HAP-1 (cell line): Measurements from ENCODE around the gene PRRG2.
A peak's percentile ranks its signal among the peaks of the same experiment; 100 is the strongest.

Experiments used
- DNase-seq, 2 experiments: peaks; one replicate each; pipeline ENCODE4 v3.0.0-alpha.2; 2016 to 2020; ENCODE audit warnings: low spot score in 2 of 2
- H3K27me3 ChIP-seq: fragments of 250-450 bp; sonication (Bioruptor Pico); 2 replicates; pipeline ENCODE4 v1.5.1; 2020; ENCODE audit warnings: low read depth, mild to moderate bottlenecking, moderate library complexity
- H3K36me3 ChIP-seq: fragments of 250-450 bp; sonication (Bioruptor Pico); replicated peaks from 2 replicates; pipeline ENCODE4 v1.5.1; 2020; ENCODE audit warnings: mild to moderate bottlenecking
- H3K4me1 ChIP-seq: fragments of 250-450 bp; sonication (Bioruptor Pico); 2 replicates; pipeline ENCODE4 v1.5.1; 2020; ENCODE audit warnings: mild to moderate bottlenecking
- H3K4me3 ChIP-seq: fragments of 250-450 bp; sonication (Bioruptor Pico); 2 replicates; pipeline ENCODE4 v1.5.1; 2020; ENCODE audit warnings: mild to moderate bottlenecking, moderate library complexity
- H3K9me3 ChIP-seq: fragments of 250-450 bp; sonication (Bioruptor Pico); 2 replicates; pipeline ENCODE4 v1.5.1; 2020; ENCODE audit warnings: mild to moderate bottlenecking, moderate library complexity
- in situ Hi-C: fragments of 300-500 bp; cut with MboI; formaldehyde crosslinking; loops from 3 replicates; pipeline ENCODE4 v1.14.3; 2020; ENCODE audit warnings: low sequenced_read_pairs, inconsistent platforms, mixed read lengths

Gene PRRG2

DNA sequence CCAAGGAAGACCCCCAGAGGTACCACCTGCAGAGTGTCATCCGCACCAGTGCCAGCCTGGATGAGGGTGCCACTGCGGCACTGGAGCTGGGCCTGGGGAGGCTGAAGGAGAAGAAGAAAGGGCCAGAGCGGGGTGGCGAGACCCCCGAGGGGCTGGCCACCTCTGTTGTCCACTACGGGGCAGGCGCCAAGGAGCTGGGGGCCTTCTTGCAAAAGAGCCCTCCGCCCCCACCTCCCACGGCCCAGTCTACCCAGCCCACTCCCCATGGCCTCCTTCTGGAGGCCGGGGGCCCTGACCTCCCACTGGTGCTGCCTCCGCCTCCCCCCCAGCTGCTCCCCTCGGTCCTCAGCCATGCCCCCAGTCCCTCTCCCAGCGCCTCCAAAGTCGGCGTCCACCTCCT is 15.3 kb downstream of the PRRG2 start:
- H3K4me3 ChIP-seq, result no peak overlapping the region
- no peak for DNase-seq
- no peaks in the 10 kb centered on the region for H3K27me3 ChIP-seq
- H3K9me3 ChIP-seq, result no peaks in the 10 kb centered on the region
- in situ Hi-C loops, result loop anchor here (10.0 kb wide), 1 partner anchor 78 kb away; the partner anchor contains the start of gene PRMT1
- H3K4me1 ChIP-seq, result no peaks in the 10 kb centered on the region
- H3K36me3 ChIP-seq, result peaks cover 62% of the 10 kb centered on the region

DNA sequence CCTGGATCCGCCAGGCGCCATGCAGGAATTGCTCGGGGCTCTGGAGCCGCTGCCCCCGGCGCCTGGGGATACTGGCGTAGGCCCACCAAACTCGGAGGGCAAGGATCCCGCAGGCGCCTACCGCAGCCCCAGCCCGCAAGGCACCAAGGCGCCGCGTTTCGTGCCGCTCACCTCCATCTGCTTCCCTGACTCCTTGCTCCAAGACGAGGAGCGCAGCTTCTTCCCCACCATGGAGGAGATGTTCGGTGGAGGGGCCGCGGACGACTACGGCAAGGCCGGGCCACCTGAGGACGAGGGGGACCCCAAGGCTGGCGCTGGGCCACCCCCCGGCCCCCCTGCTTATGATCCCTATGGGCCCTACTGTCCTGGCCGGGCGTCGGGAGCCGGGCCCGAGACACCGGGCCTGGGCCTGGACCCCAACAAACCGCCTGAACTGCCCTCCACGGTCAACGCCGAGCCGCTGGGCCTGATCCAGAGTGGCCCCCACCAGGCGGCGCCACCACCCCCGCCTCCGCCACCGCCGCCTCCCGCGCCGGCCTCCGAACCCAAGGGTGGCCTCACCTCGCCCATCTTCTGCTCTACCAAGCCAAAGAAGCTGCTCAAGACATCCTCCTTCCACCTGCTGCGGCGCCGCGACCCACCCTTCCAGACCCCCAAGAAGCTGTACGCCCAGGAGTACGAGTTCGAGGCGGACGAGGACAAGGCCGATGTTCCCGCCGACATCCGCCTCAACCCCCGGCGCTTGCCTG is 16.0 kb downstream of the PRRG2 start:
- no peaks in the 10 kb centered on the region for H3K27me3 ChIP-seq
- DNase-seq, result no peak
- H3K9me3 ChIP-seq, result no peaks in the 10 kb centered on the region
- H3K4me1 ChIP-seq, result no peaks in the 10 kb centered on the region
- in situ Hi-C loops, result loop anchor here (10.0 kb wide), 1 partner anchor 78 kb away; the partner anchor contains the start of gene PRMT1
- no peak overlapping the region for H3K4me3 ChIP-seq
- peaks cover 68% of the 10 kb centered on the region for H3K36me3 ChIP-seq

GRCh38 chr19:49597703-49597974 is 16.5 kb downstream of the PRRG2 start:
- Histone ChIP-seq H3K4me3 (no peak overlapping the region), H3K27me3 (no peaks in the 10 kb centered on the region), H3K9me3 (no peaks in the 10 kb centered on the region), H3K36me3 (peaks cover 73% of the 10 kb centered on the region), H3K4me1 (no peaks in the 10 kb centered on the region)
- in situ Hi-C loops, result loop anchor here (10.0 kb wide), 1 partner anchor 77 kb away; the partner anchor contains the start of gene PRMT1
- no peak for DNase-seq

DNA sequence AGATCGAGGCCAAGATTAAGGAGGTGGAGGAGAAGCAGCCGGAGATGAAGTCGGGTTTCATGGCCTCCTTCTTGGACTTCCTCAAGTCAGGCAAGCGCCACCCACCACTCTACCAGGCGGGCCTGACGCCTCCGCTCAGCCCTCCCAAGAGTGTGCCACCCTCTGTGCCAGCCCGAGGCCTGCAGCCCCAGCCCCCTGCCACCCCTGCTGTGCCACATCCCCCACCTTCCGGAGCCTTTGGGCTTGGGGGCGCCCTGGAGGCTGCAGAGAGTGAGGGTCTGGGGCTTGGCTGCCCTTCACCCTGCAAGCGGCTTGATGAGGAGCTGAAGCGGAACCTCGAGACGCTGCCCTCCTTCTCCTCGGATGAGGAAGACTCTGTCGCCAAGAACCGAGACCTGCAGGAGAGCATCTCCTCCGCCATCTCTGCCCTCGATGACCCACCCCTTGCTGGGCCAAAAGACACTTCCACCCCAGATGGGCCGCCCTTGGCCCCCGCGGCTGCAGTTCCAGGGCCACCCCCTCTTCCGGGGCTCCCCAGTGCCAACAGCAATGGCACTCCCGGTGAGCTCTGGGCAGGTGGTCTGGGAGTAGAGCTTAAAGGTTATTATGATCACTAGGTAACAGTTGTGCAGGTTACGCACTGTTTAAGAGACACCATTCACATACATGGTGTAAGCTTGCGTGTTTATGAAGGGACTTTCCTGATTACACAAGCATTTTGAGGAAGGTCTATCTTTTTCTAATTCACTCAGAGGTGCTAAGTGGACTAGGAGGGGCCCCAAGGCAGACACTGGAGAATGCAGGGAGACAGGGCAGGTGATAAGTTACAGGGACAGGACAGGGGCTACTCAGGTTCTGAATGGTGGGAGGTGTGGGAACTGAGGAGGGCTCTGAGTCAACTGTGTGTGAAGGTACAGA is 18.5 kb downstream of the PRRG2 start:
- H3K36me3 ChIP-seq, result peaks cover 82% of the 10 kb centered on the region
- no peaks in the 10 kb centered on the region for H3K27me3 ChIP-seq
- no peak overlapping the region for H3K4me3 ChIP-seq
- in situ Hi-C loops, result loop anchor here (10.0 kb wide), 1 partner anchor 75 kb away; the partner anchor contains the start of gene PRMT1
- no peaks in the 10 kb centered on the region for H3K9me3 ChIP-seq
- DNase-seq, result no peak
- H3K4me1 ChIP-seq, result no peaks in the 10 kb centered on the region

DNA sequence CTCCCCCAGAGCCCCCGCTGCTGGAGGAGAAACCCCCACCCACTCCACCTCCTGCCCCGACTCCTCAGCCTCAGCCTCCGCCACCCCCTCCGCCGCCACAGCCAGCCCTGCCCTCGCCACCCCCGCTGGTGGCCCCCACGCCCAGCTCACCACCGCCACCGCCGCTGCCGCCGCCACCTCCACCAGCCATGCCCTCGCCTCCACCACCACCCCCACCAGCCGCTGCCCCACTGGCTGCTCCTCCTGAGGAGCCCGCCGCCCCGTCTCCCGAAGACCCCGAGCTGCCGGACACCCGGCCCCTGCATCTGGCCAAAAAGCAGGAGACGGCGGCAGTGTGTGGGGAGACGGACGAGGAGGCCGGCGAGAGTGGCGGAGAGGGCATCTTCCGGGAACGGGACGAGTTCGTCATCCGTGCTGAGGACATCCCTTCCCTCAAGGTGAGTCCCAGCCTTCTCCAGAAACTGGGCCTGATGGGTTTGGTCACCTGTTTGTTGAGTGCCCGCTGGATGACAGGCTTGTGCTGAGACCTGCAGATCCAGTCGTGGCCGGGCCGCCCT is 20.4 kb downstream of the PRRG2 start:
- Histone ChIP-seq H3K36me3 (peaks cover 80% of the 10 kb centered on the region), H3K27me3 (no peaks in the 10 kb centered on the region), H3K4me3 (no peak overlapping the region), H3K4me1 (no peaks in the 10 kb centered on the region), H3K9me3 (no peaks in the 10 kb centered on the region)
- DNase-seq, result no peak
- in situ Hi-C loops, result no loop called here

GRCh38 chr19:49602806-49603205 is 21.7 kb downstream of the PRRG2 start:
- Histone ChIP-seq H3K4me3 (no peak overlapping the region), H3K36me3 (peaks cover 74% of the 10 kb centered on the region), H3K4me1 (no peaks in the 10 kb centered on the region), H3K27me3 (no peaks in the 10 kb centered on the region), H3K9me3 (no peaks in the 10 kb centered on the region)
- in situ Hi-C loops, result no loop called here
- no peak for DNase-seq

DNA sequence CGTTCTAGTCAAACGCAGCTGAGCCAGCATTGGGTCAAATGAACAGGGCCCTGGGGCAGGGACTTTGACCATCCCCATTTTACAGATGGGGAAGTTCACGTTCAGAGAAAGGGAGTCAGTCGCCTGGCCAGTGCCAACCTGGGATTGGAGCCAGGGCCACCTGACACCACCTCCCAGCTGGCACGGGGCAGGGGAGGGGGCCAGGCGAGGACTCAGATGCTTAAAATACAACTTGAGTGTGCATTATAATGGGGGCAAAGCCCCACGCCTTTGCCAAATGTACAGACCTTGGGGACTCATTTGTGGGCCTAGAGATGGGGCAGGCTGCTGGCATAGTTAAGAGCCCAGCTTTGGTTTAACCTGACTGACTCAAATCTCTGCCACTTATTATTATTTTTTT is 24.5 kb downstream of the PRRG2 start:
- Histone ChIP-seq H3K4me3 (no peak overlapping the region), H3K27me3 (no peaks in the 10 kb centered on the region), H3K36me3 (peaks cover 53% of the 10 kb centered on the region), H3K4me1 (no peaks in the 10 kb centered on the region), H3K9me3 (no peaks in the 10 kb centered on the region)
- no peak for DNase-seq
- in situ Hi-C loops, result no loop called here

- Histone ChIP-seq H3K9me3 (no peaks in the 10 kb centered on the region), H3K4me3 (no peak overlapping the region), H3K27me3 (no peaks in the 10 kb centered on the region), H3K36me3 (peaks cover 33% of the 10 kb centered on the region), H3K4me1 (no peaks in the 10 kb centered on the region)
- in situ Hi-C loops, result no loop called here
- peak in 1 of 2 experiments; percentile 5 for DNase-seq
Observed at GRCh38 chr19:49609499-49610092, 28.5 kb downstream of the PRRG2 start.

- no peaks in the 10 kb centered on the region for H3K4me1 ChIP-seq
- DNase-seq, result no peak
- no peaks in the 10 kb centered on the region for H3K9me3 ChIP-seq
- in situ Hi-C loops, result no loop called here
- H3K27me3 ChIP-seq, result no peaks in the 10 kb centered on the region
- peaks cover 47% of the 10 kb centered on the region for H3K36me3 ChIP-seq
- H3K4me3 ChIP-seq, result no peak overlapping the region
Observed at GRCh38 chr19:49613374-49613773, 32.3 kb downstream of the PRRG2 start.

DNA sequence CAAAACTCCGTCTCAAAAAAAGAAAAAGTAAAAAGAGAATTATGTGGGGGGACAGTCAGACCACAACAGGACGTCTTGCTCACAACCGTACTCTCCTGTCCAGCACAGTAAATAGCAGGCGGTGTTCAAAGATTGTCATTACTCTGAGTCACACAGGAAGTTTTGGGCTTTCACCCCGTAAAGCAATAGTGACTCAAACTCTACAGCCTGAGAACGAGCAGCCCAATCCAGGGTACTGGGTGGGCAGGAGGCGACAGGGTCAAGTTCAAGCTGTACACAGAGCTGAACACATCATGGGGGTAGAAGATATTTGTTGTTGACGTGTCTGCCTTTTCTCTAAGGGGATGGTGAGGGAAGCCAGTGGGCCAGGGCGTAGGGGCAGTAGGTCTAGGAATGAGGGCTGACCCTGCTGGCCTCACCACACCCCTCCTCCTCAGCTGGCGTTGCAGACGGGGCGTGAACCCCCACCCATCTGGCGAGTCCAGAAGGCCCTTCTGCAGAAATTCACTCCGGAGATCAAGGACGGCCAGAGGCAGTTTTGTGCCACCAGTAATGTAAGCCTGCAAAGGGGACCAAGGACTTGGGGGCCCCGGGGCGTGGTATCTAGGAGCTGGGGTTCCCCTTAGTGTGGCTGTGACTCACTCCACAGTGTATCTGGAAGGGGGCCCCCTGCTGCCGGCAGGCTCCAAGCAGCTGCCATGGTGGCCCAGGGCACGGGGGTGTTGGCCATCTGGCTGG is 33.1 kb downstream of the PRRG2 start:
- DNase-seq, result no peak
- Histone ChIP-seq H3K4me3 (no peak overlapping the region), H3K27me3 (no peaks in the 10 kb centered on the region), H3K4me1 (no peaks in the 10 kb centered on the region), H3K9me3 (no peaks in the 10 kb centered on the region), H3K36me3 (peaks cover 47% of the 10 kb centered on the region)
- in situ Hi-C loops, result no loop called here

- no peaks in the 10 kb centered on the region for H3K4me1 ChIP-seq
- H3K9me3 ChIP-seq, result no peaks in the 10 kb centered on the region
- DNase-seq, result no peak
- in situ Hi-C loops, result no loop called here
- H3K4me3 ChIP-seq, result no peak overlapping the region
- no peaks in the 10 kb centered on the region for H3K27me3 ChIP-seq
- peaks cover 50% of the 10 kb centered on the region for H3K36me3 ChIP-seq
Observed at GRCh38 chr19:49615861-49616260, 34.7 kb downstream of the PRRG2 start.

- in situ Hi-C loops, result no loop called here
- H3K36me3 ChIP-seq, result peaks cover 49% of the 10 kb centered on the region
Observed at GRCh38 chr19:49616532-49616931, 35.4 kb downstream of the PRRG2 start.

GRCh38 chr19:49616945-49617344 is 35.8 kb downstream of the PRRG2 start:
- in situ Hi-C loops, result no loop called here
- H3K27me3 ChIP-seq, result no peaks in the 10 kb centered on the region
- no peak overlapping the region for H3K4me3 ChIP-seq
- peaks cover 53% of the 10 kb centered on the region for H3K36me3 ChIP-seq
- DNase-seq, result no peak
- H3K9me3 ChIP-seq, result no peaks in the 10 kb centered on the region
- H3K4me1 ChIP-seq, result no peaks in the 10 kb centered on the region

More at GRCh38 chr19:49616532-49616931, 35.4 kb downstream of the PRRG2 start:
- Histone ChIP-seq H3K4me3 (no peak overlapping the region), H3K27me3 (no peaks in the 10 kb centered on the region), H3K9me3 (no peaks in the 10 kb centered on the region), H3K4me1 (no peaks in the 10 kb centered on the region)
- no peak for DNase-seq
